Astrocyte of the spinal cord (primary cell): Measurements from ENCODE around the gene ABCA4.

Experiments
- DNase-seq: peaks from one replicate; pipeline ENCODE4 v3.0.0; 2011; ENCODE audit warnings: low read depth, low spot score
- H3K4me3 ChIP-seq: 2 replicates; pipeline ENCODE4 v1.5.1; 2011; ENCODE audit warnings: low read depth, mild to moderate bottlenecking, low read length, moderate library complexity
- CTCF ChIP-seq: IDR thresholded peaks from 2 replicates; pipeline ENCODE4 v1.5.1; 2012; ENCODE audit warnings: low read depth, mild to moderate bottlenecking, low read length, inconsistent platforms
- in situ Hi-C: cut with HindIII; loops from 2 replicates; pipeline ENCODE4 v1.10.0; 2017; ENCODE audit warnings: low sequenced_read_pairs

Gene ABCA4

GRCh38 chr1:94095112-94095637, 25.8 kb downstream of the ABCA4 start:
- TF ChIP-seq CTCF, result peak; percentile 1
- H3K4me3 ChIP-seq, result no peak overlapping the region
- peak; percentile 99 for DNase-seq
- in situ Hi-C loops, result no loop called here

- peak; percentile 96 for DNase-seq
- in situ Hi-C loops, result no loop called here
- peak overlapping the region; percentile 2 for H3K4me3 ChIP-seq
- TF ChIP-seq CTCF, result no peak
Measured at GRCh38 chr1:94094469-94095111, 26.4 kb downstream of the ABCA4 start.

GRCh38 chr1:94093996-94094395, 27.0 kb downstream of the ABCA4 start:
- in situ Hi-C loops, result no loop called here
- peak; percentile 86 for DNase-seq
- TF ChIP-seq CTCF, result no peak
- no peak overlapping the region for H3K4me3 ChIP-seq

- no peak overlapping the region for H3K4me3 ChIP-seq
- in situ Hi-C loops, result no loop called here
- no peak for TF ChIP-seq CTCF
- peak; percentile 19 for DNase-seq
Measured at GRCh38 chr1:94093396-94093795, 27.6 kb downstream of the ABCA4 start.

- no peak for TF ChIP-seq CTCF
- in situ Hi-C loops, result no loop called here
- H3K4me3 ChIP-seq, result no peak overlapping the region
- DNase-seq, result peak; percentile 96
Measured at GRCh38 chr1:94092210-94092613, 28.7 kb downstream of the ABCA4 start.

GRCh38 chr1:94090761-94091160, 30.2 kb downstream of the ABCA4 start:
- H3K4me3 ChIP-seq, result no peak overlapping the region
- DNase-seq, result no peak
- TF ChIP-seq CTCF, result no peak
- in situ Hi-C loops, result no loop called here
